GM21423 (cell line): Measurements from ENCODE around the gene ZBTB16.
A peak's percentile ranks its signal among the peaks of the same experiment; 100 is the strongest.

Experiments used
- ATAC-seq: cut with Tn5 transposase; IDR thresholded peaks from one replicate; pipeline ENCODE4 v1.9.1; 2021; ENCODE audit warnings: mild to moderate bottlenecking, moderate library complexity; ENCODE audit not compliant: unreplicated experiment

The ZBTB16 gene

GRCh38 chr11:114149689-114150407 is 90.3 kb downstream of the ZBTB16 start:
- no peak for ATAC-seq

- ATAC-seq = no peak
These were observed 91.2 kb downstream of the ZBTB16 start for GRCh38 chr11:114150671-114151070.

- ATAC-seq = no peak
These were observed 92.1 kb downstream of the ZBTB16 start for GRCh38 chr11:114151631-114152030.

GRCh38 chr11:114152162-114152561 is 92.7 kb downstream of the ZBTB16 start:
- no peak for ATAC-seq

- ATAC-seq = no peak
These were observed 93.3 kb downstream of the ZBTB16 start for GRCh38 chr11:114152785-114153184.

GRCh38 chr11:114153224-114153623 is 93.7 kb downstream of the ZBTB16 start:
- no peak for ATAC-seq

GRCh38 chr11:114154271-114155047 is 94.9 kb downstream of the ZBTB16 start:
- no peak for ATAC-seq

- no peak for ATAC-seq
These were observed 95.6 kb downstream of the ZBTB16 start for GRCh38 chr11:114155116-114155515.

- ATAC-seq = no peak
These were observed 96.6 kb downstream of the ZBTB16 start for GRCh38 chr11:114156131-114156581.

- no peak for ATAC-seq
These were observed 97.3 kb downstream of the ZBTB16 start for GRCh38 chr11:114156782-114157181.

- ATAC-seq = no peak
These were observed 98.1 kb downstream of the ZBTB16 start for GRCh38 chr11:114157476-114158050.

- no peak for ATAC-seq
These were observed 98.9 kb downstream of the ZBTB16 start for GRCh38 chr11:114158421-114158820.

- no peak for ATAC-seq
These were observed 99.4 kb downstream of the ZBTB16 start for GRCh38 chr11:114158886-114159285.

GRCh38 chr11:114159320-114159719 is 99.8 kb downstream of the ZBTB16 start:
- no peak for ATAC-seq

GRCh38 chr11:114159802-114160632 is 100.5 kb downstream of the ZBTB16 start:
- ATAC-seq = peak; percentile 88

- ATAC-seq = no peak
These were observed 101.4 kb downstream of the ZBTB16 start for GRCh38 chr11:114160894-114161293.

GRCh38 chr11:114161486-114162250 is 102.2 kb downstream of the ZBTB16 start:
- no peak for ATAC-seq

GRCh38 chr11:114162719-114163123 is 103.2 kb downstream of the ZBTB16 start:
- no peak for ATAC-seq

- no peak for ATAC-seq
These were observed 103.7 kb downstream of the ZBTB16 start for GRCh38 chr11:114163229-114163631.

GRCh38 chr11:114163830-114164401 is 104.4 kb downstream of the ZBTB16 start:
- ATAC-seq = no peak
